PC-3 (cell line): Measurements from ENCODE around the gene ADAMTS16.

Source experiments
- CTCF ChIP-seq: fragments of 300-600 bp; sonication (generic); conservative IDR thresholded peaks from 2 replicates; pipeline ENCODE4 v1.5.1; 2017; ENCODE audit warnings: antibody characterized with exemption, low read depth, mild to moderate bottlenecking, low read length
- EZH2 ChIP-seq: fragments of 300-600 bp; sonication (generic); IDR thresholded peaks from one replicate; pipeline ENCODE4 v1.6.1; 2017; ENCODE audit warnings: antibody characterized with exemption, mild to moderate bottlenecking, low read length; ENCODE audit not compliant: unreplicated experiment
- EZH2phosphoT487 ChIP-seq: fragments of 300-600 bp; sonication (generic); IDR thresholded peaks from 2 replicates; pipeline ENCODE4 v1.6.1; 2018; ENCODE audit warnings: mild to moderate bottlenecking, antibody characterized with exemption, low read length, borderline replicate concordance

- TF ChIP-seq CTCF, result no peak
- no peak for TF ChIP-seq EZH2
- TF ChIP-seq EZH2phosphoT487, result no peak
These were observed 78.3 kb downstream of the ADAMTS16 start for GRCh38 chr5:5218396-5218795.
